ENCODE data around the gene CARNS1. TPM values are rescaled to one million over a fixed set of nuclear protein-coding genes. Genes with fewer than 3 reads are reported as not detected.

Gene CARNS1
- total RNA-seq, 1 experiment from 2014 or later = not detected

DNA sequence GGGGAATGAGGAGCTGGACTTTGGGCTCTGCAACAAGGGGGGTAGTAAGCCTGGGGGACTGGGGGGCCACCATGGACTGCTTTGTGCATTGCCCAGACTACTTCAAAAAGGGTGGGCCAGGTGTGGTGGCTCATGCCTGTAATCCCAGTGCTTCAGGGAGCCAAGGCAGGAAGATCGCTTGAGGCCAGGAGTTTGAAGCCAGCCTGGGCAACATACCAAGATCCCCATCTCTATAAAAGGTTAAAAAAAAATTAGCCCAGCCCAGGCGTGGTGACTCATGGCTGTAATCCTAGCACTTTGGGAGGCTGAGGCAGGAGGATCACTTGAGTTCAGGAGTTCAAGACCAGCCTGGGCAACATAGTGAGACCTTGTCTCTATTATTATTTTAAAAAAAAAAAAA lies 50.1 kb downstream of the CARNS1 start:
- DNase-seq (ENCODE audit: low spot score) = peak; percentile 29

DNA sequence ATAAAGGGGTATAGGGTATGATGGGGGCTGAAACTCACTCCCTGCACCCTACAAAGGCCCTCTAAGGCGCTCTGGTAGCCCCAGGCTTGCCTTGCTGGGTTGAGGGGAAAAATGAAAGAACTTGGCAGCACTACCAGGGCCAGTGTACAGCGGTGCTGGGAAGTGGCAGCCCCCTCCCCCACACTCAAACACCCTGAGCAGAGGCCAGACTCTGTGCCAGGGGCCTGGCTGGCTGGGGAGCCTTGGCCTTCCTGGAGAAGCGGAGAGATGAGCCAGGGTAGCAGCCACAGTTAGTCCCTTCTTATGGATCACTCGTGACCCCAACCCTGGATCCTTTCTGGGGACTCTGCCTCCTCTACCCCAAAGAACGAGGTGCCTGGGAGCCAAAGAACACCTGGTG lies 50.9 kb downstream of the CARNS1 start:
- no peak for DNase-seq (ENCODE audit: low spot score)

DNA sequence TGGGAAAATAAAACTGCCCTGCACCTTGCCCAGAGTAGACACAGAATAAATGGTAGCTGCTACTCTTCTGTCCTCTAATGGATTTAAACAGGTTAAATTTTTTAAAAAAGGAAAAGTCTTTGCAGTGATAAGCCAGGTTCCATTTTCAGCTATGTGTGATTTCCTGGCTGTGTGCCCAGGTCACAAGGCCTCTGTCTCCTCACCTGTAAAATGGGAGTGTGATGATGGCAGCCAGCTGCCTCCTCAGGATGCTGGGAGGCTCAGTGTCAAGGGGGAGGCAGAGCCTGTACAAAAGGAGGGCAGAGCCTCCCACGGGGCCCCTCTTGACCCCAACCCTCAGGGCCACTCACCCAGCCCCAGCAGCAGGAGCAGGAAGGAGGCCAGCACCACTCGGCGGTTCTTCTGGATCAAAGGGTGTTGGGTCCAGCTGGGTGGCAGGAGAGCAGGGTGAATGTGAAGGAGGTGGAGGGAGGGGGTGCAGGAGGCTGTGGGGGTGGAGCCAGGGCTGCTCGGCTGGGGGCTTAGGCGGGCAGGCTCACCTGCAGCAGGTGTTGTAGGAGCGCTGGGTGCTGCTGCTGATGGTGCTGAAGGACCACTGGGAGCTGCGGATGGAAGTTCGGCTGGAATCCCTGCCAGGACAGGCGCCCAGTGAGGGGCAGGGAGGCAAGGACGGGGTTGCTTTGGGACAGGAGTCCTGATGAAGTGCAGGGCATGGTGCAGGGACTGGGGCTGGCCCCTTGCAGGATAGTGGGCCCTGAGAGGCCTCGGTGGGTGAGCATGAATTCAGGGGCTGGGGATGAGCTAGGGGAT lies 51.7 kb downstream of the CARNS1 start:
- DNase-seq (ENCODE audit: low spot score) = no peak

DNA sequence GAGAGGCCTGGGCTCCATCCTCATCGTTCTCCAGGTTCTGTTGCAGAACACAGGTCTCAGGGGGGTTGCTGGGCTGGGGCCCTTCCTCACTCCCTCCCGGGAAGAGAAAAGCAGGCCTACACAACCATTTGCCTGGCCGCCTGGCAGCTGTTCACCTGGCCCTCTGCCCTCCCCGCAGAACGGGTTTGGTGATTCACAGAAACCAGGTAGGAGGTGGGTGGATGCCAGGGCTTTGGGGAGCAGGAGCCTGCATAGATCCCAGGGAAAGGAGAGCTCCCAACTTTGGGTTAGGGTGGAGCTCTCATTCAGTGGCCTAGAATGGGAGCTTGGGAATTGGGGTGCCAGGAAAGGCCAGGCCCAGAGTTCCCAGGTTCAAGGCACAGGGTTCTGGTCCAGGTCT lies 52.6 kb downstream of the CARNS1 start:
- no peak for DNase-seq (ENCODE audit: low spot score)

DNA sequence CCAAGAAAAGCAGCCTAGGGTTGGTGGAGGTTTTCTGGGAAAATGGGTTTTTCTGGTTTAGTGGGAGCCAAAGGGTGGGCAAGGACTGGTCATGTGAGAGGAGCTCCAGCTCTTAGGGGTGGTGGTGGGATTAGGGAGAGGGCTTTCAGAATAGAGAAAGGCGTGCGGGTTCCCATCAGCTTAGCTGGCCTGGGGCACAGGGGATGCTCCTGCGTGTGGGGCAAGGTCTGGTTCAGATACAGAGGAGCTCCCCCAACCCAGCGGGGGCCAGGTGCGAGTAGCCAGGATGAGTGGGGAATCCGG lies 52.9 kb downstream of the CARNS1 start:
- no peak for DNase-seq (ENCODE audit: low spot score)

DNA sequence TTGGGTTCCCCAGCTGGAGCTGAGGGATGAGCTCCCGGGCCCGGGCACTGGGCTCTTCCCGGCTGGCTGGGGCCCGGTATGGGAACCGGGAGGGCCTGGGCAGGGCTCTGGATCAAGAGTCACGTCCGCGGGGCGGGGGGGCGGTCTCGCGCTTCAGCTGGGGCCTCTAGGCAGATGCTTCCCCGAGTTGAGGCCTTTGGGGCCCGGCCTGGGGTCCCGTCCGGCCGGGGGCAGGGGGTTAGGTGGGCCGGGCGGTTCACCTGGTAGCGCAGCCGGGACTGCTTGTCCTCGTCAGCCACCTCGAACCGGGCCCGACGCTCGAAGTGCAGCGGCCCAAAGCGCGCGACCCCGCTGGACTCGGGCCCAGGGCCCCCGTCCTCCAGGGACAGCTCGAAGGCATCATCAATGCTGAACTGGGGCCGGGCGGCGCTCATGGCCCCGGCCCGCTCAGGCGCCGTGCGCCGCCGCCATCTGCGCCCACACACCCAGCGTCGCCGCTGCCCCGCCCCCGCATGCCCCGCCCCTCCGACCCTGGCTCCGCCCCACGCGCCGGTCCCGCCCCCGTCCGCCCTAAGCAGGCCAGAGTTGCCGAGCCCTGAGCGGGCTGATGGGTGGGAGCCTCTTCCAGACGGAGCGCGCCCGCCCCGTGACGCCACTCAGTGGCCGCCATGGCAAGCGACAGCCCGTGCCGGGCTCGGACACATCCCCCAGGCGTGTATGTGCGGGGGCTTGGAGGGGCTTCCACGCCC lies 53.5 kb downstream of the CARNS1 start, which contains the start of gene TMEM134:
Gene TMEM134 (minus strand): TSS at position 493 of the 749 bp plus-strand sequence. CDS start 59 bp downstream, at position 434.
- DNase-seq (ENCODE audit: low spot score) = peak; percentile 79

DNA sequence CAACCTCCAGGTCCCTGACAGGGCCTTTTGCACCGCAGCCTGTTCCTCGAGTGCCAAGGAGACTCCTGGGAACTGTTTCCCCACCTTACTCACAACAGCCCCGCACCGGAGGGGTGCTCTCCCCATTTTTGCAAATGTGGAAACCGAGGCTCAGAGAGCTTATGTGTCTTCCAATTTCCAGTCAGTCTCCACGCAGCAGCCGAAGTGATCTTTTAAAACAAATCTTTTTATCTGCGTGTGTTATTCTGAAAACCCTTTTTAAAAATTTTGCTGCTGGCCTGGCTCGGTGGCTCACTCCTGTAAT lies 54.0 kb downstream of the CARNS1 start:
- no peak for DNase-seq (ENCODE audit: low spot score)

DNA sequence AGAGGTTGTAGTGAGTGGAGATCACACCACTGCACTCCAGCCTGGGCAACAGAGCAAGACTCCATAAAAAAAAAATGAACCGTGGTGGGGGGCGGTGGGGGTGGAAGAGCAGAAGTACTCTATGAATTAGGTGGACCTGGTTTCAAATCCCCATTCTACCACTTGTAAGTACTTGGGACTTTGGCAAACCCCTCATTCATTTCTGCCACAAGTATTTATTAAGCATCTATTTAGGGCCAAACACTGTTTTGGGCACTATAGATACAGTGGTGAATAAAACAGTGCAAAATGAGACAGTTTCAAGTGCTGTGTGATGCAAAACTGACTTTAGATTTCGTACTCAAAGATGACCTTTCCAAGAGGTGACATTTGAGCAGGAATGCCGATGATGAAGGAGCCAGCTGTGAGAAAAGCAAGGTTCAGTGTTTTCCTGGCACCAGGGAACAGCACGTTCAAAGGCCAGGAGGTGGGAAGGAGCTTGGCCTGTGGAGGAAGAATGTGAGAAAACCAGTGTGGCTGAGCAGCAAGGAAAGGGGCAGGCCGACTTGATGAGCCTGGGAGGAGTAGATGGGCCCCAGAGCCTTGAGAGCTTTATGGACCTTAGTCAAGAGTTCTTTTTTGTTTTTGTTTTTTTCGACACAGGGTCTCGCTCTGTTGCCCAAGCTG lies 55.0 kb downstream of the CARNS1 start:
- no peak for DNase-seq (ENCODE audit: low spot score)

DNA sequence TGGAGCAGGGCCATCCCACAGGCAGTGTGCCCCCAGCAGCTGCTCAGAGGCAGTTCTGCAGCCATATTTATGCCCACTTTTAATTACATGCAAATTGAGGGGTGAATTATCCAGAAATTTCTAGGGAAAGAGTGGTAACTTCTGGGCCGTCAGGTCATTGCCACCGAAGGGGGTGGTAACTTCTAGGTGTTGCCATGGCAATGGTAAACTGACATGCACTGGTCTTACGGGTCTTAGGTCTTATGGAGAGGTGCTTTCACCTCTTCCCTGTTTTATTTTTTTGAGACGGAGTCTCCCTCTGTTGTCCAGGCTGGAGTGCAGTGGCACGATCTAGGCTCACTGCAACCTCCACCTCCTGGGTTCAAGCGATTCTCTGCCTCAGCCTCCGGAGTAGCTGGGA lies 57.4 kb downstream of the CARNS1 start:
- DNase-seq (ENCODE audit: low spot score) = no peak

Other genes starting within 250 kb of the CARNS1 start
- gene GRK2, start 149.2 kb upstream of the CARNS1 start, total RNA-seq (2014; rRNA removed; shearing (Covaris generic)) = 40.3 and 44.6 TPM in 2 replicates
- gene ANKRD13D, start 126.4 kb upstream of the CARNS1 start, total RNA-seq (2014; rRNA removed; shearing (Covaris generic)) = 25.4 and 51.8 TPM in 2 replicates
- gene SSH3, start 112.1 kb upstream of the CARNS1 start, total RNA-seq (2014; rRNA removed; shearing (Covaris generic)) = 3.2 and 10.0 TPM in 2 replicates
- 75.8 and 96.0 TPM in 2 replicates for gene POLD4, start 62.1 kb upstream of the CARNS1 start, total RNA-seq (2014; rRNA removed; shearing (Covaris generic))
- gene CLCF1, start 42.1 kb upstream of the CARNS1 start, total RNA-seq (2014; rRNA removed; shearing (Covaris generic)) = 7.5 and 8.1 TPM in 2 replicates
- 6.2 and 15.0 TPM in 2 replicates for gene RAD9A, start 23.7 kb upstream of the CARNS1 start, total RNA-seq (2014; rRNA removed; shearing (Covaris generic))
- 192 and 217 TPM in 2 replicates for gene PPP1CA, start 13.8 kb upstream of the CARNS1 start, total RNA-seq (2014; rRNA removed; shearing (Covaris generic))
- gene TBC1D10C, start 11.6 kb upstream of the CARNS1 start, total RNA-seq (2014; rRNA removed; shearing (Covaris generic)) = not detected in 2 replicates
- 83.6 and 89.8 TPM in 2 replicates for gene RPS6KB2, start 12.8 kb downstream of the CARNS1 start, total RNA-seq (2014; rRNA removed; shearing (Covaris generic))
- gene PTPRCAP, start 22.0 kb downstream of the CARNS1 start, total RNA-seq (2014; rRNA removed; shearing (Covaris generic)) = 1.5 and 2.3 TPM in 2 replicates
- gene CORO1B, start 27.8 kb downstream of the CARNS1 start, total RNA-seq (2014; rRNA removed; shearing (Covaris generic)) = 108 and 116 TPM in 2 replicates
- gene GPR152, start 37.1 kb downstream of the CARNS1 start, total RNA-seq (2014; rRNA removed; shearing (Covaris generic)) = not detected in 2 replicates
- gene CABP4, start 39.7 kb downstream of the CARNS1 start, total RNA-seq (2014; rRNA removed; shearing (Covaris generic)) = not detected in 2 replicates
- 14.0 and 20.0 TPM in 2 replicates for gene TMEM134, start 53.6 kb downstream of the CARNS1 start, total RNA-seq (2014; rRNA removed; shearing (Covaris generic))
- 95.8 and 99.9 TPM in 2 replicates for gene AIP, start 67.3 kb downstream of the CARNS1 start, total RNA-seq (2014; rRNA removed; shearing (Covaris generic))
- gene PITPNM1, start 89.7 kb downstream of the CARNS1 start, total RNA-seq (2014; rRNA removed; shearing (Covaris generic)) = 27.0 and 29.9 TPM in 2 replicates
- gene CDK2AP2, start 92.5 kb downstream of the CARNS1 start, total RNA-seq (2014; rRNA removed; shearing (Covaris generic)) = 48.4 and 50.9 TPM in 2 replicates
- gene CABP2, start 107.8 kb downstream of the CARNS1 start, total RNA-seq (2014; rRNA removed; shearing (Covaris generic)) = not detected in 2 replicates
- 639 and 900 TPM in 2 replicates for gene GSTP1, start 168.1 kb downstream of the CARNS1 start, total RNA-seq (2014; rRNA removed; shearing (Covaris generic))
- 171 and 199 TPM in 2 replicates for gene NDUFV1, start 191.3 kb downstream of the CARNS1 start, total RNA-seq (2014; rRNA removed; shearing (Covaris generic))
- 5.3 and 11.9 TPM in 2 replicates for gene NUDT8, start 214.3 kb downstream of the CARNS1 start, total RNA-seq (2014; rRNA removed; shearing (Covaris generic))
- gene TBX10, start 224.1 kb downstream of the CARNS1 start, total RNA-seq (2014; rRNA removed; shearing (Covaris generic)) = not detected in 2 replicates
- 0.41 and 0.89 TPM in 2 replicates for gene ACY3, start 235.1 kb downstream of the CARNS1 start, total RNA-seq (2014; rRNA removed; shearing (Covaris generic))